NCI-H345 (cell line): ENCODE data around the gene FBLN7.

Experiments
- DNase-seq: peaks from one replicate; lab custom pipeline; 2025; lab: John Stamatoyannopoulos, UW

Gene FBLN7

DNA sequence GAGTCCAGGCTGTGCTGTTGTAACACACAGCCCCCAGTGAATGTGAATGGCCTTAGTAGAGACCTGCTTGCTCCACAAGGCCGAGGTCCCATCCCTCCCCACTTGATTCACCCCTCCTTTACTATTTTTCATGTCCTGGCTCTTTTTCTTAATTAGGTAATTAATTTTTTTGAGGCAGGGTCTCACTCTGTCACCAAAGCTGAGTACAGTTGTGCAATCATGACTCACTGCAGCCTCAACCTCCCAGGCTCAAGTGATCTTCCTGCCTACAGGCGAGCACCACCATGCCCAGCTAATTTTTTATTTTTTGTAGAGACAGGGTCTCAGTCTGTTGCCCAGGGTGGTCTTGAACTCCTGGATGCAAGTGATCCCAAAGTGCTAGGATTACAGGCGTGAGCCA, 19.3 kb downstream of the FBLN7 start:
- no peak for DNase-seq

GRCh38 chr2:112159454-112159921, 21.3 kb downstream of the FBLN7 start:
- no peak for DNase-seq

DNA sequence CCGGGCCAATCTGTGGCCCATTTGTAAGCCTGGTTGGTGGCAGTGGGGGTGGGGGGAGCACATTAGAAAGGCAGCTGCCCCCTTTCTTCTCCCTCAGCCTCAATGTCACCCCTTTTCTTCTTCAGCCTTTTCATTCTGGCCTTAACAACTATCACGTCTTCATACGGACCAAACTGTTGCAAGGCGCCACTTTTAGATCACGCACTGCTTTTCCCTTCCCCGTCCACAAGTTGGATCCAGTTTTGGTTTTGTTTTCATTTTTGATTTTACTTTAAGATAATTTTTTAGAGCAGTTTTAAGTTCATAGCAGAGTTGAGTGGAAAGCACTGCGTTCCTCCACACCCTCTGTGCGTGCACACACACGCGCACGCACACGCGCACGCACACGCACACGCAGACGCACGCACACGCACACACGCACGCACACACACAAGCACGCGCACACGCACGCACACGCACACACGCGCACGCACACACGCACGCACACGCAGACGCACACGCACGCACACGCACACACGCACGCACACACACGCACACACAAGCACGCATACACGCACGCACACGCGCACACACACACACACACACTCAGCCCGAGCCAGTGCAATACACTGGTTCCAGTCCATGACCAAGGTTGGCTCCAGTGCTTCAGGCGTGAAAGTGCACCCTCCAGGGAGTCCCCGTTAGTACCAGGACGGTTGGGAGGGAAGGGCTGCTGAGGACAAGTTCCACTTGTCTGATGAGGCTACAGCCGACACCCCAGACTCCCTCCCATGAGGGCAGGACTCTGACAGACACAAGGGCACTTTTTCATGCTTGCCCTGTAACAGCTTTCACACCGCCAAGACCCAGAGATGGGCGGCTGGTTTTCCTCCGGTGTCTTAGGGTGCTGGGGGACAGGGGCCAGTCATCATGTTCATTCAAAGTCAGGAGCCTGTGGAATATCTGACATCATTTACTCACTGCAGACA, 22.4 kb downstream of the FBLN7 start:
- peak; percentile 44 for DNase-seq

GRCh38 chr2:112161431-112162145, 23.4 kb downstream of the FBLN7 start:
- peak; percentile 88 for DNase-seq

DNA sequence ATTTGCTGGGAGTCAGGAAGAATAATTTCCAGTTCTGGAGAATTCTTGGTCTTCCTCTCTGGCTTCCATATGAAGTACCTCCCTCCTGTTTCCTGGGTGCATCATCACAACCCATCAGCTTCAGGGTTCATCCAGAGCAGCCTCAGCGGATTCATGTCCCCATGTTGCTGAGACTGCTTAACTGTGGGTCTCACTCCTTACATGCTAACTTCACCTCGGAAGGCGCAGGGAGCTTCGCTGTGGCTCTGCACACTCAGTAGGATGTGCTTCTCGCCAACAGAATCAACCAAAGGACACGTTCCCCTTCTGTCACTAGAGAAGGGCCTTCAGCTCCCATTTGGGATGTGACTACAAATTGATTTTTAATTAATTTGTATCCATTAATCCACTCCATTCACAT, 24.2 kb downstream of the FBLN7 start:
- no peak for DNase-seq

DNA sequence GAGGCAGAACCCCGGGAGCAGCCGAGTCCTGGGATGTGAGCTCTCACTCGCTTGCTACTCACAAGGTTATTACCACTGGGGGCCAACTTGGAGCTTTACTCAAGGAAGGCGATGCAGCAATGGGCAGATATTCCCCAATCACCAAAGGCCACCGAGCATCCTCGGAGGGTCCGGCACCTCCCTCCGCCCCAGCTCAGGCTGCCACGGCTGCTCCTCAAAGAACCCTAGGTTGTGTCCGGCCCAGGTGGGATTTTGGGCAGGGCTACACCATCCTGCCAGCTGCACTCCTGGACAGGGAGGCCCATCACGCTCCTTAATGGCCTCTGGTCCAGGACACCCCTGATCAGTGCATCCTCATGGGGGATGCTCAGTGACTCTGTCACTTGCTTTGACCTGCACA, 24.8 kb downstream of the FBLN7 start:
- DNase-seq = no peak

DNA sequence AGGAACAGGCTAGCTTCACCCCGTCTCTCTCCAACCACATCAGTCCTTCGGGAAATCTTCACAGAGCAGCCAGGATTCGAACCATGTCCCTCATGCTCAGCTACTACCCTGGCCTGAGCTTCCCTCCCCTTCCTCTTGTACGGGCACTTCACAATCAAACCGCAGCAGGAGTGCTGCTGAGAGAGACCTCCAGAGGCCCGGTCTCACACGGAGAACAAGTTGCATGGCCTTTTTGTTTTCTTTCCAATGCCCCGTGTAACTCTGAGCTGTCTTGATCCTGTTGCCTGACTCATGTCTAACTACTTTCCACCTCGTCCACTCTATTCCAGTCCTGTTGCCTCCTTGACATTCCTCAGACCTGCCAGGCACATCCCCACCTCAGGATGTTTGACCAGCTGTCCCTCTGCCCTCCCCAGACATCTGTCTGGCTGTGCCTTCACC, 25.4 kb downstream of the FBLN7 start:
- DNase-seq = no peak

DNA sequence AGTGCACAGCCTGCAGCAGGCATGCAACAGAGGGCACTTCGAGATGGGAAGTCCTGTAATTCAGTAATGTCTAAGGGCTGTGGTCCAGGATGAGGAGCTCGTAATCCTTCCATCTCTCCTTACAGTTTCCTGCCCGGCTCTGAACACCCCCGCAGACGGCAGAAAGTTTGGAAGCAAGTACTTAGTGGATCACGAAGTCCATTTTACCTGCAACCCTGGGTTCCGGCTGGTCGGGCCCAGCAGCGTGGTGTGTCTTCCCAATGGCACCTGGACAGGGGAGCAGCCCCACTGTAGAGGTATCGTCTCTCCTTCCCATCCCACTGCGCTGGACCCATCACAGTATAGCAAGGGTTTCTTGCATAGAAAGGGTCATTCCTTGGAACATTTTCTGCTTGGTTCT, 26.7 kb downstream of the FBLN7 start:
- DNase-seq = no peak

DNA sequence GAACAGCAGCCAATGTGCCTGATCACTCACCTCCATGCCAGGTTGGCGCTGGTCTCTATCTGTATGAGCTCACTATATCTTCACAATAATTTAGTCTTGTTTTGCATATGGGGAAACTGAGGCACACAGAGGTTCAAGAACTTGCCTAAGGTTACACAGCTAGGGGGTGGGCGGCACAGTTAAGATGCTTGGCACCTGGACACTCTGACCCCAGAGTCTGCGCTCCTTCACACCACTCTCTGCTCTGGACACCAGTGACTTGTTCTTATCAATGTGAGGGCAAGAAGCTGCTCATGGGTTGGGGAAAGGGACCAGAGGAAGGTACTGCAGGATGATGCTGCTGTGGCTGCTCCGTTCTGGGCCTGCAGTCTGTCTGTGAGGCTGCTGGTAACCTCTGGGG, 27.1 kb downstream of the FBLN7 start:
- no peak for DNase-seq

GRCh38 chr2:112166806-112167499, 28.8 kb downstream of the FBLN7 start:
- DNase-seq = no peak

DNA sequence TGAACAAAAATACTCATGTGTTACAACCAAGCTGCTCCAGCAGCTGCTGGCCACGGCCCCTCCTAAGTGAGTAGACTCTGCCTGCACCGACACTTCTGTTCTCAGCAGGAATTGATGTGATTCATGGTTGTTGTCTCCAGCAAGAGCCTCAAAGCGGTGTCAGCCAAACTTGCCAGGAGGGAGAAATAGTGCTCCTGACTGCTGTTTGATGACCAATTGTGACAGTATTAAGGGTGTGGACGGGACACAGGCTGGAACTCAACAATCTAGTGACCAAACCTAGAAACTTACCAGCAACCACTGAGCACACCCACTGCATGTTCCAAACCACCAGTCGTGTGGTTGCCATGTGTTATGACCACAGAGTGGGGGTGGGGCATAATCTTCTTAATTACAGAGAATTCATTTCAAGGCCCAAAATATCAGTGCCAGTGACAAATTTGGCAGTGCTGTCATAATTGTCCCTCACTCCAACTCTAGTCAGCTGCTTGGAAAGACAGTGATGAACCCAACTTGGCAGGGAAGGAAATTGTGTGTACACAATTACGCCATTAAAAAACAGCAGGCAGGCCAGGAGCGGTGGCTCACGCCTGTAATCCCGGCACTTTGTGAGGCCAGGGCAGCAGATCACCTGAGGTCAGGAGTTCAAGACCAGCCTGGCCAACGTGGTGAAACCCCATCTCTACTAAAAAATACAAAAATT, 30.4 kb downstream of the FBLN7 start:
- peak; percentile 15 for DNase-seq

- DNase-seq = no peak
These were observed 32.3 kb downstream of the FBLN7 start for GRCh38 chr2:112170495-112170894.

DNA sequence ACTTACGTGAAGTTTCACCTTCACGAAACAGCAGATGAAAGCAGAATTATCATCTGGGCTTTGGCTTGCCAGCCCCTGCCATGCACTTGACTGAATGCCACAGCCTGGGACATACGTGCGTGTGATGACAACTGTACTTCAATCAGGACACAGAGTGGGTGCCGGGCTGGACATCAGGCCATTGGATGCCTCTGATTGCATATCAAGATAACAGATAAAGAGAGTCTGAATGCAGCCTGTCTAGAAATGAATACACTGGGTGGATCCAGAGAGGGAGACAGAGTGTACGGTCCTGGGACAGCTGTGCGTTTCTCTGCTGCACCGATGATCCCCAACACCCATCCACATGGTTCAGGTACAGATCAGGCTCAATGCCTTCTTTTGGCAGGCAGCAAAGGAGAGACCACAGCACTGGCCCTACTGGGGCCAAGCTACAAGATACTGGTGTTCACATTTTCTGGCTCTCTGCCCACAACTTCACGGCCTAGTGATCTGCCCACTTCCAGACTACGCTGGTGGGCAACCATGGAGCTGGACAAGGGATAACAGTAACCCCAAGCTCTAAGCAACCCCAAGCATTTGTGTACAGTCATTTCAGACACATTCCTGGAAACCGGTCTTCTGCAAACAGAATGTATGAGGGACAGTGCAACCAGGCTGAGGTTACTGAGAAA, 35.6 kb downstream of the FBLN7 start:
- DNase-seq = no peak

DNA sequence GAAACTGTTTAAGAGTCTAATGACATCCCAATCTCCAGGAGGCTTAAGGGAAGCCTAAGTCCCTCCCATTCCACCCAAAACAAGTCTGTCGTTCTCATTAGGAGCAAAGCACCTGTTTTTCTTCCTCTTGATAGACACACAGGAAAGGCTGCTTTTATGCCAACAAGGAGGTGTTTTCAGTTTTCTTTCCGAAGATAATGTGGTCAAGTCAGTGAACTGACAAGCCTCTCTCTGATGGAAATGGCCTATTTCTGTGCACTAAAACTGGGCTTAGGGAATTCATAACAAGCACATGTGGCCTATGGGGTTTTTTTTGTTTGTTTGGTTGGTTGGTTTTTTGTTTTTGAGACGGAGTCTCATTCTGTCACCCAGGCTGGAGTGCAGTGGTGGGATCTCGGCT, 36.2 kb downstream of the FBLN7 start:
- DNase-seq = no peak

DNA sequence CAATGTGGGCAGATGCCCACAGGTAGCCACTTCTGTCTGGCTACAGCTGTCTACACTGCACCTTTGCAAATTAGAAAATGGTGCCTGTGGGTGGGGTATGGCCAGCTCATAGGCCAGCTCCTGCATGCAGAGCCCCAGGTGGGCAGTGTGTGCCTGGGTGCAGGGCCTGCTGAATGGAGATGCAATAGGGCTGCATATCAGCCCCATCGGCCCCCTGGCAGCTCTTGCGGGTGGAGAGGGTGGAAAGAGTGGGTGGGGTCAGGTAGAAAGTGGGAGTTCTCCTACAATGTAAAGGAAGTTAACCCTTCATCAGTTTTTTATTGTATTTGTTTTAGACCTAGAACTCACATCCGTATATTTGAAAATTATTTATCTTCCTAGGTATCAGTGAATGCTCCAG, 37.1 kb downstream of the FBLN7 start:
- no peak for DNase-seq

DNA sequence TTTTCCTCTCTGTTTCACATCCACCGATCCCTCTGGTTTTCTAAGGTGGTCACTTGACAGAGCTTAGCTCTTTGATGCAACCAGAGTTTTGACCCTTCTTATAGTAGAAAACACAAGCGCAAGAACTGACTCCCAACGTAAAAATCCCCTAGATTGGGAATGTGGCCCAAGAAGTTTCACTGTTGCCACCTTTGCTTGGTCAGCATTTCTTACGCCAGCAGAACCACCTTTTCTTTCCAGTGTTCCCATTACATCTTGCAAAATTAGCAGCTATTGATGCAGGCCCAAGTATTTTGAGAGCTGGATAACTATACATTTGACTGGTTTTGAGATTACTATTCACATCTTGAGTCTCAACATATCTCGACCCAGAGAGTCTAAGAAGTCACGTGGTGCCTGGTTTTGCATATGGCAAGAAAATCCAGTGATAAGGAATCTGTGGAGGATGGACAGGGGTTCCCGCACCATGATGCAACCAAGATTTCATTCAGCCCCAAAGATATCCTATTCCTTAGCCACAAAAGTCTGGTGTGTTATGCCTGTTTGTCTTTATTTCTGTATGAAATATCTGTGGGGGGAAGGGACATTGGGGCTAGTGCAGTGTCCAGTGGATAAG, 37.9 kb downstream of the FBLN7 start:
- no peak for DNase-seq

DNA sequence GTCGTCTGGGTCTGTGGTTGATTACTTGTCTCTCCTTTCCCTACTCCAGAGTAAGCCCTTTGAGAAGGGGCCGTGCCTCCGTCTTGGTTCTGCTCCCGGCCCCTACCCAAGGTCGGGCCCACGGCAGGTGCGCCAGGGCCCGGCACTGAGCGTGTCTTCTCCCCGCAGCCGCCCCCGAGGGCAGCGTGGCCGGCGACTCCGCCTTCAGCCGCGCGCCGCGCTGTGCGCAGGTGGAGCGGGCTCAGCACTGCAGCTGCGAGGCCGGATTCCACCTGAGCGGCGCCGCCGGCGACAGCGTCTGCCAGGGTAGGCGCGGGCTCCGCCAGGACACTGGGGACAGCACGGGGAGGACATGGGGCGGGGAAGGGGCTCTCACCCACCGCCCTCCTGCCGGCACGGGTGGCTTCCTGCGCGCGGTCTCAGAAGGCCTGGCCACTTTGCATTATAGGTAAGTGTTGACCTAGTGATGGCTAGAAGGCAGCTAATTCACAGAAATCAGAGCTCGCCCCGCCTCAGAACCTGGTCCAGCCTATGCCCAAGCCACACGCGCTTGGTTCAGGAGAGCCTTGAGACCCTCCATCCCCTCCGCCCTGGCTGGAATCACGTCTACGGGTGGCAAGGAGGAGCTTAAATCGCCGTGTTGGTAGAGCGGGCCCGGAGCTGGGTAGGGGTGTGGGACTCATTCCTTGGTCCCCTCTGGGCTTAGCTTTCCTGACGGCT, 43.5 kb downstream of the FBLN7 start:
- DNase-seq = peak; percentile 81

GRCh38 chr2:112182581-112183034, 44.4 kb downstream of the FBLN7 start:
- peak; percentile 97 for DNase-seq

DNA sequence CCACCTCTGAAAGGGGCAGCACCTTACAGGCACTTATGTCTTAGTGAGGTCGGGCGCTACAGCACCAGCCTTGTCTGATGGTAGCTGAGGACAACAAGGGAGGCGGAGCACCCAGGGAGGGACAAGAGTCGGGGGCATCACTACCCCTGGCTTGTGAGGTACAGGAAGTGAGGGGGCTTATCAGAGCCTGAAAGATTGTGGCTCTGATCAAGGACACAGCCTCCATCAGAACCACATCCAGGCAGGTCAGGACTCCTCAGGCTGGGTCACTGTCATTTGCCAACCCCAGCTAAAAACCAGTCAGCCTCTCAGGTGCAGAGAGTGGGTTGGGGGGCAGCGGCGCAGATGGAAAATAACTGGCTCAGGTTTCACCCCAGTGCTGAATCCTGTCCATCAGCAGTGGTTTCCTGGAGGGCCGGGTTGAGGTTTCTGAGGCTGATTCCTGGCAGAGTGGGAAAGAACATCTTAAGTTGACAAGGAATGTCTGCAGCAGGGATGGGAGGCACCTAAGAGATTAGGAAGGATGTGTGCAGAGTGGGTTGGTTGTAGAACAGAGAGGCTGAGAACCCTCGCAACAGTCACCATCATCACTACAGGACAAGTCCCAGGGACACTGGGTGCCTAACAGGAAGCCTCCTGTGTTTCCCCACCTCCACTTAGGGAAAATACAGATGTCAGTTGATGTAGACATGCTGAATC, 45.3 kb downstream of the FBLN7 start:
- no peak for DNase-seq
